HG03280 (cell line): ENCODE results near the gene ALDH1A1.

ENCODE experiments used
- ATAC-seq: cut with Tn5 transposase; IDR thresholded peaks from one replicate; pipeline ENCODE4 v1.9.1; 2021; ENCODE audit warnings: mild to moderate bottlenecking, moderate library complexity; ENCODE audit not compliant: unreplicated experiment

ALDH1A1 gene

DNA sequence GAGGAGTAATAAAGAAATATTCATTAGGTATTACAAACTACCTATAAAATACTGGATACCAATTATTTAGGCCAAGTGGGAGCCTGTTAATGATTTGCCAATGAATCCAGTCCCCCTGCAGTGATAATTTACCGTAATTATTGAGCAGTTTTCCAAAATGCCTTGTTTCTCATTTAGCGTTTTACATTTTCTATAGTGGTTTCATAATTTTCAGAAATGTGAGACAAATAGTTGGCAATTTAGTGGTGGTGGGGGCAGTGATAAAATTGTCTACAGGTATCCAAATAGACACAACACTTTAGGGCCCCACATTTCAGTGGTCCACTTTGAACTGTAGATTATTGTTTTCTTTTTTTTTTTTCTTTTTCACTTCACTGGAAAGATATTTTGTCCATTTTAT lies 27.3 kb upstream of the ALDH1A1 start:
- no peak for ATAC-seq

DNA sequence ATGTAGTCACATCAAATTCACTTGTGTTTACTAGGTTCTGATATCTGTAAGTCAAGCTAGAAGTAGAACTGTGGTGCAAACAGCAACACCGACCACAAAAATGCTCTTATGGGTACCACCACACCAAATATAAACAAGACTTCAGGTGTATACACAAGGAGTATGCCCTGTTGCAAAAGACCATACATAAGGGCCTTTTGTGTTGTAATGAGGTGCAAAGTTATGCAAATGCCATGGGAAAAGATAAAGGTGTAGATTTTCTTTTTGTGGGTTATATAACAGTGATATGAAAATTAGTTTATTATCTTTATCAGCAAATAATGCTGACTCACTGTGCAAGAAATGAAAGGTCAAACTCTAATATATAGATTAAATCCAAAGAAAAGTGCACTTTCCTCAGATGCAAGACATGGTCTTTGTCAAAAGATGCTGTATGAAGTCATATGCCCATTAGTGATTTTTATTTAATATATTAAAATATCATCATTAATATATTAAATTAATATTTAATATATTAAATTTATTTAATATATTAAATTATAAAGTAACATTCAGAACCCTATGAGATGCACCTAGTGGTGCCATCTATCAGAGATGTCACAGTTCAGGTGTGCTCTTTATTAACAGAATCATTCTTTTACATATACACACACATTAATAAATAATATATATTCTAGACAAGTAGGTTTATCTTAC lies 26.7 kb upstream of the ALDH1A1 start:
- no peak for ATAC-seq

DNA sequence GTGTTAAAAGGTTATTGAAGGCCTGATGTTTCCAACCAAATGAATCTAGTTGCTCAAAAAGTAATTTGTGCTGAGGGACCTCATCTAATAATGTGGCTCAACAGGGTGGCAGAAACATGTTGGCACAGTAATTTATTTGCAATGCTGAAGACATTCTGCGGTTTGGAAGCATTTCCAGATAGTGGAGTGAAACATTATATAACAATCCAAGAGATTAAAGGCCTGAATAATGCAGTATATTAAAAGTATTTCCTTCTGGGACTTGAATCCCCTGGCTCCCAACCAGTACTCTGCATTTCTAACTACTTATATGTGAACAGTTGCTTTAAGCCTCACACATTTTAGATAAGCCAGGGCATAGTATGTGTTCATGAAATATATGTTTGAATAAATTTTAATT lies 25.9 kb upstream of the ALDH1A1 start:
- no peak for ATAC-seq

DNA sequence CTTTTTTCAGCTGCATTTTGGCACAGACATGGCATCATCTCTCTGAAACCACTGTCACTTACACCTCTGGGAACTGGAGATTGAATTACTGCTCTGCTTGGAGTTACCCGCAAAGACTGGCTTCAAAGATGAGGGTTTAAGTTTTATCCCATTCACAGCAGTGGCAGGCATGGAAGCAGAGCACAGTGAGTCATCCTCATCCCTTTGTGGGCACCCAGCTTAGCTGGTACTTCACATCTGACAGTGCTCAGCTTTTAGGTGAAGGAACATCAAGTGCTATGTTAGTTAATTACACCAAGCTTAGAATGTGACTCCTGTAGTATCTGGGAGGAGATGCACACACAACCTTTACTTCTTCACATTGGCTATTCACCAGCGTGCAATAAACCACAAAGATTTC lies 24.8 kb upstream of the ALDH1A1 start:
- no peak for ATAC-seq

DNA sequence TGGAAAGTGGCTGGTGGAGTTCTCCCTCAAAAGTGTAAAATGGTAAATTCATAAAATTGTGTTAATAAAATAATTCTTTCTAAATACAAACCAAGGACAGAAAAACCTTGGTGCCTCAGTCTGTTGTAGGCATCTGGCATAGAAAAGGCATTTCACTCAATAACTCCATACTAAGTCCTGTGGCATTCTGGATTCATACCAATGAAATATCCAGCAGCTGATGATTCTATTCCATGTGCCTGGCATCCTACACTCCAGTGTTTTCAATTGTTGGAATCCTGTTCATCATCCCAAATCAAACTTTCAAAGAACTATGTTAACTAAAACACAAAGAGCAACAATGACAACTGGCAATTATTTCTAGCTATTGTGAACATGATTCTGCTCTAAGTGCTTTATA lies 21.6 kb upstream of the ALDH1A1 start:
- no peak for ATAC-seq

DNA sequence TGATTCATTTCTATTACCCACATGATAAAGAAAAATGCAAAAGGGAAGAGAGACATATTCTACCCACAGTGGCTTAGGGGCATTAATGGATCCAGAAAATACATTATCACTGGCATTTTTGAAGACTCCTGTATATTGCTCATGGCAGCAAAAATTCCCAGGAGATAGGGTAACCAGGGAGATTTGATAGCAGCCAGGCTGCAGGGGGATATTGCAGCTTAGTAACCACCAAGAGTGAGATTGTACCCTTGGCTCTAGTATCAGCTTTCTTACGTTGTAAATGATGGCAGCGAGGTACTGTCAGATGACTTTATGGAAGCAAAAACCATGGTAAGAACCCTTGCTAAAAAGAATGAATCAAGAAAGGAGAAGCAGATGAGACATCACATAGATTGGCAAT lies 19.8 kb upstream of the ALDH1A1 start:
- no peak for ATAC-seq

DNA sequence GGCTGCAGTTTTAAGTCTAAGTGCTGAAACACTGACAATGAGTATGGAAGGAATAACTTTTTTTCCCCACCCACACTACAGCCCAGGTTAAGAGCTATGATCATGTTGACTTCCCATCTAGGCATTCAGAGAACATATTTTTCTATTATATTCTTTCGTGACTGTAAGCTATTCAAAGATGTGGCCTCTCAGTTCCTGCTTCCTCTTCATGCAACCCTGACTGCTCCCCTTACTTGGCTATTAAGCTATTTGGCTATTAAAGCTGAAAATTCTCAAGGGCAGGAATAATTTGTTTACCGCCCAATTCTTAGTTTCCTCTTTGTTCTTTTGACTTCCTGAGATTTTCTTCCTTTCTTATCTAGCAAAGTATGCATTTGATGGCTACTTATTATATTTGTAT lies 18.6 kb upstream of the ALDH1A1 start:
- no peak for ATAC-seq

DNA sequence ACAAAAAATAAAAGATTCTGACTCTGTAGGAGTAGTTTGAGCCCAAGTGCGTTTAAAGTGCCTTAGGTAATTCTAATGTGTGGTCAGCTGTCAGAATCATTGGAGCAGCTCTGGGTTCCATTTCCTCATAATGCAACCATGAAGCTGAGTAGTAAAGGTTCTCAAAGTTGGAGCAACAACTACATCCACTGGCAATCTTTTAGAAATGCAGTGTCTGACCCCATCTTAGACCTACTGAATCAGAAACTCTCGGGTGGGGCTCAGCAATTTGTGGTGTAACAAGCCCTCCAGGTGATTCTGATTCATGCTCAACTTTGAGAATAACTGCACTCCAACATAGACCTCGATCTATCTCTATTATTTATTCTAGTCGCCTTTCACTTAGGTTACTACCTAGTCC lies 7.6 kb upstream of the ALDH1A1 start:
- no peak for ATAC-seq

DNA sequence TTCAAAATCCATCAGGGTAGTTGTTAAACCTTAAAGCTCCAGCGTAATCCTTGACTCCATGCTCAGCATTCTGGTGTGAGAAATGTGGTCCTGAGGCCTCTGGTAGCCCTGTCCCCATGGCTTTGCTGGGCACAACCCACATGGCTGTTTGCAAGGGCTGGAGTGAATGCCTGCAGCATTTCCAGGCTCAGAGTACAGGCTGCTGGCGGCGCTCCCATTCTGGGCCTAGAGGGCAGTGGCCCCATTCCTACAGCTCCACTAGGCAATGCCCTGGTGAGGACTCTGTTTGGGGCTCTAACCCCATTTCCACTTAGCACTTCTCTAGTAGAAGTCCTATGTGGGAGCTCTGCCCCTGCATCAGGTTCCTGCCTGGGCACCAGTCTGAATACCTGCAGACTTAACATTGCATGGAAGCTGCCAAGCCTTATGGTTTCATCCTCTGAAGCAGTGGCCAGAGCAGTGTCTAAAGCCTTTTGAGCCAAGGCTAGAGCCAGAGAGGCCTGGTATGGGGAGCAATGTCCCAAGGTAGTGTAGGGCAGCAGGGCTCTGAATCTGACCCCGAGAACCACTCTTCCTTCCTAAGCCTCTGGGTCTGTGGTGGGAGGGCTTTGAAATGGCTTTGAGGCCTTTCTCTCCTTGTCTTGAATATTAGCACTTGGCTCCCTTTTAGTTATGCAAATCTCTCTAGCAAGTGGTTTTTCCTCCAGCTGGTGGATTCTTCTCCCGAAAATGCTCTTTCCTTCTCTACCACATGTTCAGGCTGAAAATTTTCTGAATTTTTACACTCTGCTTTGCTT lies 5.8 kb upstream of the ALDH1A1 start:
- ATAC-seq: no peak

DNA sequence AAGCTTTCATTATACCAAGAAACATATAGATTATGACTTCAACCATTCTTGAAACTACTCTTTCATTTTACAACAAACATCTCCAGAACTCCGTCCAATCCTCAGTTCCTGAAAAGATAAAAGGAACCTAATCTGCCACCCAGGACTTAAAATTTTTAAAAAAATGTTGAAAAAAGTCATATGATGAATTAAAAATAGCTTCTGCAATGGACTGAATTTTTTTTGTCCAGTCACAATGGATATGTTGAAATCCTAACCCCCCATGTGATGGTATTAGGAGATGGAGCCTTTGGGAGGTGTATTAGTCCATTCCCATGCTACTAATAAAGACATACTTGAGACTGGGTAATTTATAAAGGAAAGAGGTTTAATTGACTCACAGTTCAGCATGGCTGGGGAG lies 2.7 kb upstream of the ALDH1A1 start:
- no peak for ATAC-seq

DNA sequence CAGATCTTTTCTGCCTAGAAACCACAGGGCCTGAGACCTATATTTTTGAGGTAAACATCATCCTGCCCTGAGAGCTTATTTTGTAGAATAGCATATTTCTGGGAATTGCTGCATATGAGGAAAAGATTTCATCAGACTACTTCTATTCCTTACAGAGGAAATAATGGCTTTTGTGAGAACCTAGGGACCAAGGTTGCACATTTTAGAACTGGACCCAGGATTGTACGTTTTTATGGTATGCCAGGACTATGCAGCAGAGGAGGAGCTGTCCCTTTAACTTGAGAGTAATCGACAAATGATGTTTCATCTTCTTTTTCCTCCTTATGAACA lies 2.2 kb upstream of the ALDH1A1 start:
- ATAC-seq: no peak

DNA sequence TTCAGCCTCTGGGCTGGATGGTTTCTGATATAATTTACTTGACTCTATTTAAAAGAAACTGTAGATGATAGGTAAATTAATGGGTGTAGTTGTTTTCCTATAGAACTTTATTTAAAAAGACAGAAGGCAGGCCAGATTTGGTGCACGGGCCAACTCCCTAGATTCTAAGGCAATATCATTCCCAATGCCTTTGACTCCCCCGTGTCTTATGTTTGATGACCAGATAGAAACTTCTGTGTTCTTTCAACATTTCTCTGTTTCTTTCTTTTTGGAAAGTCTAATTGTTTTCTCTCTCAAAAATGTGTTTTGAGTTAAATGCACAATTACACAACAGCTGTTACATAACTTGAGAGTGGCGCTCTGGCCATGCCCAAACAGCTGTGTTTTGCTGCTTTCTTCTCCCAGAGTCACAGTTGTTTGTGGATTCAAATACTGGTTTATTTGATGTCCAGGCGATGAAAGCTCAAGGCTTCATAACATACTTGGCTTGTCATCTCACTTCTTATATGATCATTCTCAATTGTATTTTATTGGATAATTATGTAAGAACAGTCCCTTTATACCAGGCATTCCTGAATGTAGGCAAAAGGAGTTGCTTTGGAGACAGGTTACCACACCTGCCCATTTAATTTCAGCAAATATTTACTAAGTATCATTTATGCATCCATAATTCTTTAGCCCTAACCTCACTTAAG lies 1.7 kb upstream of the ALDH1A1 start:
- no peak for ATAC-seq

DNA sequence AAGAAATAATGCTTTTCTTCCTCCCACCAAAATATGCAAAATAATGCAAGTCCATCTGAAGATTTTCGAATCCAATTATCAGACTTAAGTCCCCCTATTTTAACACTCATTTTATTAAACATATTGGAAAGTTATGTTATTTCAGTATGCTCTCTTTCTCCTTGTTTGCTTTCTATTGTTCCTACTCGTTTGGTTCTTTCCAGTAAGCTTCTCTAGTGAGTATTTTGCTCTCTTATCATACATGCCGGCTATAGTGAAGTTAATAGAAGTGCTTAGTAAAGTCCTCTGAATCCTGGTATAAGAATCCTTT lies 517 bp downstream of the ALDH1A1 start:
- no peak for ATAC-seq

DNA sequence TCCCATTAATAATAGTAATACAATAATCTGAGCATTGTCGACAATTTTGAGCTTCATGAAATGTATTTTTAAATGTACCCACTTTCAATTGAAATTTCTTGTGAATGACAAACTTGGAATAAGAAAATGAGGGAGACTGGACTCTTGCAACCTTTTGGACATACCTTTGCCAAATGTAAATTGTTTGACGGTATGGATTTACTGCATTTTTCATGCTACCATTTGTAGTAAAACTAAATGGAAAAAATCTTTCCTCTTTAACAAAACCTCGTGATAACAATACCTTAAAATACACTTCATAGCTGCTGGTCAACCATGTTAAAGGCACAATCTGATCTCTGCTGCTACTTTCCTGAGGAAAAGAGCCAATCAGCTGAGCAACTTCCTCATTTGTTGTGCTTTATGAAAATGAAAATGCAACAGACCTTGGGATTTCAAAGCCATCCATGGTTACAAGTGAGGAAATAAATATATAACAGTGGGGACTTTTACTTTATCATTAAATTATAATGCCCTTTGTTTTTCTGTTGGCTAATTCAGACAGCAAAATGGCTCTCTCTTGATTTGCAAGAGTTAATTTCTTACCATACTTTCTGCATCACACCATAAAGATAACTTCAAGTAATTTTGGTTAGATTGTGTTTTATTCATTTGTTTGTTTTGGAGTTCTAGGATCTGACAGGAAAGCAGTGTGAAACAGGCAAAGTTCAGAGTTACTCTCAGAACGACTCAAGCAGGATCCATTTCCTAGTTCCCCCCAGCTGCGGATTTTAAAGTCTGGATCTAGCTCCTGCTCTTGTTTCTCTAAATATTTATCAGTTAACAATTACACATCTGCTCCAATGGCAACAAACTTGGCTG lies 1.1 kb downstream of the ALDH1A1 start:
- ATAC-seq: no peak

DNA sequence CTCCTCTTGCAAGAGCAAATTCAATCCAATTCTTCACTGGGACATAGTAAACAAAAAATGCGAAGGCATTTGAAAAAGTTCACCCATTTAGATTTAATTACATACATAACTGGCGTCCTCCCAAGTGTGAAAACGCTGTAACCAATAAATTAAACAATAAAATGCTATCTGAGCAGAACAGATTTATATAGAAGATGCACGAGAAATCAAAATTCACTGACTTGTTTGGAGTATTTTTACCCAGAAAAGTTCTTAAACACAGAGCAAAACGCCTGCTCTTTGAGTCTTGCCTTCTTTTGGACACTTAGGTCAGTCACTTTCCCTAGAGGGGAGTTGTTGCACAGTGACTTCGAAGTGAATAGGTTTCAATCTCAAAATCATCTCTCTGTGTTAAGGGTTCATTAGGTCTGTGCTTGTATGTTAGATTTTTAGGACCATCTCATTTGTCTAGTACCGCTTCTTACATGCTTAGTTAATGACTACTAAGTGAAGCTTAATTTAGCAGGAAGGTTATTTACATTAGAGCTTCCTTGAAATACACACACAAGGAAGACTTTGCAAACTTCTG lies 1.9 kb downstream of the ALDH1A1 start:
- ATAC-seq: no peak

DNA sequence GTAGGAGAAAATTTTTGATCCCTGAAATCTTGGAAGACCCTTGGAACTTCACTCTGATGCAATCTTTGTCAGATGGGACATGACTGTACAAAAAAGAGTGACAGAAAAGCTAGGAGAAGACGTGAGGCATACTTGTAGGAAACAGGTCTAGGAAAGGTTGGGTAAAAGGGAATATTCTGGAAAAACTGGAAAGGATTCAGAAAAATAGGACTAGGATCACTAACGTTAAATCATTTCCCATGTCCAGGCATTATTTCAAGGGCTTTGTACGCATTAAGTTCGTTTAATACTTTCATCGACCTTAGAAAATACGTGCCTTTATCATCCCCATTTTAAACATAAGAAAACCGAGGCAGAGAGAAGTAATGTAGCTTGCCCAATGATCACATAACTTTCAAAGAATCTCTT lies 2.9 kb downstream of the ALDH1A1 start:
- ATAC-seq: no peak

DNA sequence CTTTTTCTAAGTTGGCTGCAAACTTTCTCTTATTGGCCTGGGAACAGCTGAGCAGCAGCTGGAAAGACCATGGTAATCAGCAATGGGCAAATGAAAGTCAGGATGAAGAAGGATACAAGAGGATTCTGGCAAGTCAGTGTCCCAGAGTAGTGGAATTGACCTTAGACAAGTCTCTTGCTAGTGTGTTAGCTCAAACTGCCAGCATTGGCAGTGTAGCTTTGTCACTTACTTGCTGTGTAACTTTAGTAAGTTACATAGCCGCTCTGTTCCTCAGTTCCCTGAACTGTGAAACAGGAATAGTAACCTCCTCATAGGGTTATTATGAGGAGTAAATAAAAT lies 3.6 kb downstream of the ALDH1A1 start:
- ATAC-seq: no peak

DNA sequence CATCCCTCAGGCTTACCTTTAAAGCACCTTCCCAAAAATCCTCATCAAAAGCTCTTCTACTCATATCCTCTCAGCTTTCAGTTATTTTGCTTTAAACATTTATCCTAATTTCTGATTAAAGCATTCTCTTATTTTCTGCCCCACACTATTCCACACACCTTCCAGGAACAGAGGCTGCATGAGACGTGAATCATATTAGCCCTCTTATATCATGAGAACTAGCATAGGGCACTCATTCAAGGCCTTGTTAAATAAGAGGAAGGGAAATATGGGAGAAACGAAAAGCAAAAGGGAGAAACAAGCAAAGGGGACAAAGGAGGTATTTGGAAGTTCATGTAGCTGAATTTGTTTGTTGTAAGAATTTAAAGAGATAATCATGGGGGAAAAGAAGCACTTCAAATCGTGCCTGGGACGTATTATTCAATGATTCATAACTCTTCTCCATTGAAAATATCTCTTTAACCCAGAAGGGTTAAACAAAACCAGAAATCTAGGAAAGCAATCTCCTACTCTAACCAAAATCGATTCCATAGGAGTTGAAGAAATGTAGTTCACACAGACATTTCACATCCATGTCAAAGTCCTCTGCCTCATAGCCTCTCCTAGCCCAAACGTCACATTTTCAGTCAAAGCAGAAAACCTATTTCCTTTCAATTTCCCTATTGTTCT lies 4.1 kb downstream of the ALDH1A1 start:
- ATAC-seq: no peak

DNA sequence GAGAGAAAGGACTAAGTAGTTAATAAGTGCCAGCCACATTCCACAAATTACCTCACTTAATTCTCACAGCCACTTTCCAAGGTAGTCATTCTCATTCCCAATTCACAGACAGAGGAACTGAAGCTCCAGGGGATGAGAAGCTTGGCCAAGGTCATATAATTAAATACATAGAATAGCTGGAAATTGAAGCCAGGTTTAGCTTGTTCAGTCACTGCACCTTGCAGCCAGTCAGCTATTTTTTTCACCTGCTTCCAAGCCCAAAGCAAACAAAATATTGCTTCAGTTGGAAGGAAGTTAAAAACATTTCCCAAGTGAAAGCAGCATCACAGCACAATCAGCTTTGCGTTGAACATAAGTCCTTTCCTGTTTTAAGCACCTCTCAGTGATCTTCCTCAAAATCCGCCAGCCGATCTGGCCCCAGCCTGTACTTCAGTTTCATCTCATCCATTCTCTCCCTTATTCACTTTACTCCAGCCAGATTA lies 4.8 kb downstream of the ALDH1A1 start:
- ATAC-seq: no peak

DNA sequence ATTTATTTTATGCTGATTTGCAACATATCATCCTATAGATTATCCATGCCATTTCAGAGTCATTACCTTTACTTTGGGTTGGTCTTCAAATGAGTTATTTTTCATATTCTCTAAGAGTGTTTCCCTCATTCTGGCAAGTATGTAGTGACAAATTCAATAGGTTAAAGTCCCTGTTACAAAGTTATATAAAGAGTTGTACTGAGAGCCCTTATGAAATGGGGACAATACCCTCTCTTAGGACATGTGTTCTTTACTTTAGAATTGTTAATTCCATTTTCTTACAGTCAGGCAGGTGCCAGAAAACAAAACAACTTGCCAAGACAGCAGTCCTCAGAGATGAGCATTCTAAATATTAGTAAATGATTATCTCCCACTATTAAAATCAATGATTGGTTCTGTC lies 6.0 kb downstream of the ALDH1A1 start:
- no peak for ATAC-seq

DNA sequence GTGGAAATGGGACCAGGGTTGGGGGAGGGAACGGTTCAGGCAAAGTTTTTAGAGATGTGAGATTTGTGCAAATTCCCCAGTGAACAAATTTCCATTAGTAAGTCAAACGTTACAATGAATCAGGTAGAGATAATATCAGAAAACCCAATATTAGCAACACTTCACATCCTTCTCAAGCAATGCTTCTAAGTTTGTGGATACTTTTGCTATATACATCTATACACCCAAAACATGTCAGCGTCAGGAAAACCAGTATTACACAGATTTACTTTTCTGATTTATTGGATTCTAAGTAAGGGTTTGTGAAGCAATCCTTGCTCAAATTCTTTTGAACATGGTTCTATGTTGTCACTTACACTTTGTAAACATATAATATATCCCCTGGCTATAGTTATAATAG lies 6.5 kb downstream of the ALDH1A1 start:
- ATAC-seq: no peak
